Midbrain (tissue), 1 donor: ENCODE data around the gene SRSF4.
"Not testable (repeated sequence)": the region's sequence is repeated elsewhere in the genome, so short reads cannot be mapped to it uniquely, and the experiment has no call there.

Experiments
- DNase-seq: peaks from one replicate; lab custom pipeline; 2025; lab: John Stamatoyannopoulos, UW

The SRSF4 gene

GRCh38 chr1:29124366-29125236, 57.1 kb downstream of the SRSF4 start:
- no peak for DNase-seq

DNA sequence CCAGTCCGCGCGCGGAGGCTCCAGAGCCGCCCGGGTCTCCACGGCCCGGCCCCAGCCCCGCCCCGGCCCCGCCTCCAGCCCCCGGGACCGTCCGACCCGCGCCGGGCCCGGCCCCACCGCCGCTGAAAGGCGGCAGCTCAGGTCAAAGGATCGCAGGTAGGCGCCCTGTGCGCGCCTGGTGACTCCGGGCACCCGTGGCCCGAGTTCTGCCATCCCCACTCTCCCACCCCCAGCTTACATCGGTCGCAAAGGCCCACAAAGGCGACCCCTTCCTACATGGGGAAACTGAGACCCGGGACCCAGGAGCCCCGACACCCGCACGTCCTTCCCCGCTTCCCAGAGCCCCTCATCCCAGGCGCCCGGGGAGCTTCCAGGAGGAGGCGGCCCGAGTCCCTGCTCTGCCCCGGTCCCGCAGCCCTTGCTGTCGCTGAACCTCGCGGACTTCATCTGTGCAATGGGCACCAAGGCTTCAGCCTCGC, 57.8 kb downstream of the SRSF4 start, which contains the start of gene TMEM200B:
TSS of gene TMEM200B (minus strand) at position 17 of the 479 bp plus-strand sequence. CDS start 2,075 bp downstream, outside the sequence.
- no peak for DNase-seq

- no peak for DNase-seq
Observed at GRCh38 chr1:29123053-29123886, 58.4 kb downstream of the SRSF4 start.

DNA sequence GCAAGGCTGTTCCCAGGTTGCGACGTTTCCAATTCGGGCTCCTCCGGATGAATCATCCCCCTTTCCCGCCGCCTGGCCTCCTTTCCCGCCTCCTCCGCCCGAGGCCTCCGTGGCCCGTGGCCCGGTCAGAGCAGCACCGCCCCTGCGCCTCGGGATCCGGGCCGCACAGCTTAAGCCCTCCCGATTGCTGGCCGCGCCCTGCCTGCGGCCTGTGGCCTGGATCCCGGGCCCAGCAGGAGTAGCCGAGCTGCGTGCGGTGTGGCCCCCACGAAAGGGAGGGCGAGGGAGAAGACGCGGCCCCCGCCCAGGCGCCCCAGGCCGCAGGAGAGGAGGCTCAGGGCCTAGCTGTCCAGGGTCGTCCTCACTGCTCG, 59.0 kb downstream of the SRSF4 start:
- DNase-seq: no peak

DNA sequence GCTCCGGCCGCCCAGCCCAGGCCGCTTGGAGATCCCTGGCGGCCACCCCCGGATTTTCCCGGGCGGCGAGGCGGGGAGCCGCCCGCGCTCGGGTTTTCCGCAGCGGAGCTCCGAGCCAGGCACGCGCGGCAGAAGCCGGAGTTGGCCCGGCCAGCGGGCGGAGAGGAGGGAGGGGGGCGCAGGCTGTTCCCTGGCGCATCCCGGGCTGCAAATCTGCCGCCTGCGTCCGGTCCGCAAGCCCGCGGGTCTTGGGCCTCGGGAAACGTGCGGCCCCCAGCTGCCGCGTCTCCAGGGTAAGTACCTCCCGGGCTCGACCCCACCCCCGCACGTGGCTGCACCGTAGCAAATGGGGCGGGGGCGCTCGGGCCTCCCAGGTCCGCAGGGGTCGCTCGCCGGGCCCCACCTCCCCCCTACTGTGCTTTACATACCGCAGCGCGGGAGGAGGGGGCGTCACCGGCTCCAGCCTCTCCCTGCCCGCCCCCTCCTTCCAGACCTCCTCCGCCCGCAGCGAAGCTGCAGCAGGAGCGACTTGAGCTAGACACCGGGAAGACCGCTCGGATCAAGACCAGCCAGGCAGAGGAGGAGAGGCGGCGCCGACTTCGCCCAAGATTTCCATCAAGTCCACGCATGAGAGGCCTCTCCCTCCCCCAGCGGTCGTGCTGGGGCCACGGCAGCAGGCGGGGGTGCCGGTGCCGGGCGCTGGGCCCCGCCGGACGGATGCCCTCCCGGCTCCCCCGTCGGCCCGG, 59.6 kb downstream of the SRSF4 start:
- no peak for DNase-seq

DNA sequence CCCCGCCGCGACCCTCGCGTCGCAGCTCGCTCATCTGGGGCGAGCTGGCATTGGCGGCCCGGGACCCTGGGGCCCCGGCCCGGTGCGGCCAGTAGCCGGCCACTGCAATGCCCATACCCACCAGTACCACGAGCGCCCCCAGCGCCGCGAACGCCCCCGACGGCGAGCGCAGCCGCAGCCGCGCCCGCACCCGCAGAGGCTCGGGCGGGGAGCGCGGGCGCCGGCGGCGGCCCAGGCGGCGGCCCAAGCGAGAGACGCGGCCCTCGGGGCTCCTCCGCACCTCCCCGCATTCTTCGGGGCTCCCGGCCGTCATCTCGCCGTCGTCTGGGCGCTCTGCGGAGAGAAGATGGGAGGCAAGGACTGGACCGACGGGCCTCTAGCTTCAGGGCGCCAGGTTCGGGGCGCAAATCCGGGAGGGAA, 60.2 kb downstream of the SRSF4 start:
- DNase-seq: no peak

- no peak for DNase-seq
Observed at GRCh38 chr1:29120947-29121485, 60.7 kb downstream of the SRSF4 start.

DNA sequence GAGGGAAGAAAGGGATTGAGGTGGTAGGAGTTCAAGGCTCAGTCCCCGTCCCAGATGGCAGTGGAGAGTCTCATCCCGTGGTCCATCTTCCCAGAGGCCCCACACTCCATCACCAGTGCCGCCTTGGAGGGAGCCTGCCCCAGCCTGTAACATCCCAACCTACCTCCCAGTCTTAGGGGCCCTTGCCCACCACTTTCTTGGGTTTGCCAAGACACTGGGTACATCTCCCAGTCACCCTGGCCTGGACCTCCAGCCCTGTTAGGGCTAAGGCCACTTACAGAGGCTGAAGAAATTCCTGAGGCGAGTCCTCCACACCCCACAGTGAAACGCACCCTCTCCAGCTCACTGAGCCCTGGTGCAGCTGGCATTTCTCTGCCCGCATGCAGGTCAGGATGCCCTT, 61.3 kb downstream of the SRSF4 start:
- no peak for DNase-seq

DNA sequence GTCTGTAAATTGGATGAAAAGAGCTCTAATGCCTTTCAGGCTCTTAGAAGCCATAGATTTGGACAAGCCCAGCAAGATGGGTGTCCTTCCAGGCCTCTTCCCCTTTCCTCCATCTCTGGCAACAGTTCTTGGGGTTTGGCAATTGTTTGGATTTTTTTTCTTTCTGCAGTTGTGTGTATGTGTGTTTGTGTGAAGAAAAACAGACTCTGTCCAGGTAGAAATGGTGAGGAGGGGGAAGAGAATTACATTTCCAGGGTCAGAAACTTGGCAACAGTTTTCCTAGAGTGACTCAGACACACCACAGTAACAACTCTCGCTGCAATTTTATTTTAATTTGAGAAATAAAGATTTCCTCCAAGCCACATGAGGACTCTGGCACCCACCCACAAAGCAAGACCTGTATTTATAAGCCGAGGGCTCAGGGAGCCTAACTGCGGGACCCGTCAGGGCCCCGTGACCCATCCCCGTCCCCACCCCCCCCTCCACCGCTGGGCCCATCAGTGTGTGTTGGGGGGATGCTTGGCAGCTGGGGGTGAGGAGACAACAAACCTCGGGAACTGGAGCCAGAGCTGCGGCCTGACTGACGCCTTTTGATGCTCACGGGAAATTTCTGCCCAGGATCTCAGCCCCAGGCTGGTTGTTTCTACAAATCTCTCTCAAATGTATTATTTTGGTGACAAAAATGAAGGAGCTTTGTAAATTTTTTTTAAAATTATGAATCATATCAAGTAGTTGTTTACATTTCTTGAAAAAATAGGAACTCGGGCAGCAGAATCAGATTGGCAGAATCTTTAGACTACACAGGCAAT, 62.4 kb downstream of the SRSF4 start:
- no peak for DNase-seq

DNA sequence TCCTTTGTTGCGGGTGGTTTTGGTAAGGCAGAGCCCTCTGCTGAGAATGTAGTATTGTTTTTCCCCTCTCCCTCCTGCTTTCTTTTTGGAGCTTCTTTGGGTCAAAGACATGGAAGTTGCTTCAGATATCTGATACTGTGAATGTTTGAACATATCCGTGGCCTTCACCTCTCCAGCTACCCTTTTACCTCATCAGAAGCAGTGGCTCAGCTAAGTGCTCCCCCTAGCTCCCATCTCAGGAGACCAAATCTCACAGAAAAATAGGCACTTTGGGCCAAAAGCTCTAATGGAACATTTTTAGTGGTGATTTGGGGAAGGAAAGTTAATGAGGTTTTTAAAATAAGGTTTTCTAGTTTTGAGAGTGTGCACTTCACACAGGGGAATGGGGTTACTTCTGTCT, 64.3 kb downstream of the SRSF4 start:
- DNase-seq: no peak

DNA sequence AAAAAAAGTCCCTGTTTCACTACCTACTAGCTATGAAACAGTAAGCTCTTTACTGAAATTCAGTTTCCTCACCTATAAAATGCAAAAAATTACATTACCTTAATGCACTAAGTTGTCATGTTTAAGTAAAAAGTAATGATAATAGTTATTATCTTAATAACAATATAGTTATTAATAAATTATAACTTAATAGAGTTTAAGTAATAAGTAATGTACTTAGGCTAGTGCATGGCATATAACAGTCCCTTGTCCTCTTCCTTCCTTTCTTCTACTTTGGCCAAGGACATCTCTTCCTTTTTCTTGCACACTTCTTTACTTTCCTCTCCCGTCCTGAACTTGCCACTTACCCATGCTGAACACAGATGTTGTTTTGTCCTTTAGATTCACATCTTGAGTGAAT, 67.0 kb downstream of the SRSF4 start:
- no peak for DNase-seq

DNA sequence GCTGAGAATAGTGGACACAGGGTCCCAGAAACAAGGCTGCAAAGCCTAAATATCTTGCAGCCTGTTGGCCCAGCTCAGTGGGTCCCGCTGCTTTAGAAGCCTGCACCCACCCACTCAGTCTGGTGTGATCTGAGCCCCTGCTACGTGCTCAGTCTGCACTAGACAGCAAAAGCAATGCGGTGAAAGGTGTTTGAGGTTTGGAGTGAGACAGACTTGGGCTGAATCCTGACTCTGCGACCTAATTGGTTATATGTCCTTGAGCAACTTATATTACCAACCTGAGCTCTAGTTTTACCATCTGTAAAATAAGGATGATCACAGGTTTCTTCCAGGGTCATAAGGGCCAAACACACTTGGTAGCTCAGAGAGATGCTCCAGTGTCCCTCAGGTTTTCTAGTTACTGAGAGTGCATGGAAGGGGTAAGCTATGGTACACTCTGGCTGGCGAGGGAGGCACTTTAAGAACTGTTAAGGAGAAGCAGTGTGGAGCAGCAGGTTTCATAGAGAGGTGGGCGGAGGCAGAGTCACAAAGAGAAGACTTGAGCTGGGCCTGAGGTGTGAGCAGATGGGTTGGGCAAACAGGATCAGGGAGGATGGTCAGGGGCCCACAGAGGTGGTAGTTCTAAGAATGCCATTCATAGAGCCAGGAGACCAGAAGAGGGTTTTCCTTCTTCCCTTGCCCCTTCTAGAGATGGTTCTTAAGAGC, 68.1 kb downstream of the SRSF4 start:
- no peak for DNase-seq

DNA sequence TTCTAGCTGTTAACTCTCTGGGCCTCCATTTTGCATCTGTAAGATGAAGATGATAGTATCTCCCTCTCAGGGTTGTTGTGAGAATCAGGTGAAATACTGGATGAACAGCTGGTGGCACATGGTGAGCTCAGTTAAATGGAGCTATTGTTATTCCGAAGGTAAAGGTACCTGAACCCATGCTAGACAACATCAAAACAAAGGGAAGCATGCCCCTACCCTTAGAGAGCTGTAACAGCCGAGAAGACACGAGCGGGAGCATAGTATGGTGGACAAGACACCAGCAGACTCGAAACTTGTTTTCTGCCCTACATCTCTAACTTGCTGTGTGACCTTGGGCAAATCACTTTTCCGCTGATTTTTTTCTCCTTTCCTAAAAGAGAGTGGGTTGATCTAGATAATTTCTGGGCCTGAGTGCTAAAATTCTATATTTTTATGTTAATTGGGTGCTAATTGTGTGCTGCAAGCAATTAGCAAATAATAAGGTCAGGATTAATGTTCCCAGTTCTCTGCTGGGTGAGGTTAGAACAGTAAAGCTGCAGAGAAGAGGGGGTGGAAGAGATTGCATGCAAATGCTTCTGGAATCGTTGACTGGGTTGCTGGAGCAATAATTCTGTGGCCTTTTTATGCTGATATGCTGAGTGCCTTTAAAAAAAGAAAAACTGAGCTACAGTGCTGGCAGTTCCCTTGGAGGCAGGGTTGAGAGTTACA, 68.8 kb downstream of the SRSF4 start:
- no peak for DNase-seq

DNA sequence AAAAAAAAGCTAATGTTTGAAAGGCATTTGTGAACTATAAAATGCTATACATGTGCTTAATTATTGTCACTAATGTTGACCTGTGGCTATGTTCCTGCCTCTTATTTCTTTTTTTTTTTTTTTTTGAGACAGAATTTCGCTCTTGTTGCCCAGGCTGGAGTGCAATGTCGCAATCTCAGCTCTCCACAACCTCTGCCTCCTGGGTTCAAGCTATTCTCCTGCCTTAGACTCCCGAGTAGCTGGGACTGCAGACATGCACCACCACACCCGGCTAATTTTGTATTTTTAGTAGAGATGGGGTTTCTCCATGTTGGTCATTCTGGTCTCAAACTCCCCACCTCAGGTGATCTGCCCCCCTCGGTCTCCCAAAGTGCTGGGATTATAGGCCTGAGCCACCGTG, 73.7 kb downstream of the SRSF4 start:
- DNase-seq: not testable (repeated sequence)

- no peak for DNase-seq
Observed at GRCh38 chr1:29105822-29106221, 75.9 kb downstream of the SRSF4 start.

DNA sequence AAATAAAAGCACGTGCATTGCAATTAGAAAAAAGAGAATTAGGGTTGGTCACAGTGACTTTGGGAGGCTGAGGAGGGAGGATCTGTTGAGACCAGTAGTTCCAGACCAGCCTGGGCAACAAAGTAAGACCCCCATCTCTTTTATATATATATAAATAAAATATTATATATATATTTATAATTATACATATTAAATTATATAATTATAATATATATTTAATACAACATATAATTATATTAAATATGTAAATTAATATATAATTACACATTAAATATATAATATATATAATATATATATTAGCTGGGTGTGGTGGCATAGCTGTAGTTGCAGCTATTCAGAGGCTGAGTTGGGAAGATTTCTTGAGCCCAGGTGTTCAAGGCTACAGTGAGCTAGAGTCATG, 81.2 kb downstream of the SRSF4 start:
- no peak for DNase-seq

DNA sequence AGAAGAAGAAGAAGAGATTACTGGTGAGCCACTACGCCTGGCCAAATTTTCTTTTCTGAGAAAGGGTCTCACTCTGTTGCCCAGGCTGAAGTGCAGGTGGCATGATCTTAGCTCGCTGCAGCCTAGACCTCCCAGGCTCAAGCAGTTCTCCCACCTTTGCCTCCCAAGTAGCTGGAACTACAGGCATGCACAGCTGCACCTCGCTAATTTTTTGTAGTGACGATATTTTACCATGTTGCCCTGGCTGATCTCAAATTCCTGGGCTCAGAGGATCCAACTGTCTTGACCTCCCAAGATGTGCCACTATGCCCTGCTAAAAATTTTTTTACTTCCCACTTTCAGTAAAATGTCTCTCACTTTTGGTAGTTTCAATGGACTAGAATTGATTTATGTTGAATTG, 82.4 kb downstream of the SRSF4 start:
- no peak for DNase-seq
